PC-9 (cell line): ENCODE results near the gene RAP1GAP2. TPM values are rescaled to one million over a fixed set of nuclear protein-coding genes. Genes with fewer than 3 reads are reported as not detected.
"Not testable (repeated sequence)": the region's sequence is repeated elsewhere in the genome, so short reads cannot be mapped to it uniquely, and the experiment has no call there.

Source experiments
- BruUV-seq: library from RNA; stranded (reverse); fragments of 400-500 nt; replicated peaks from 2 replicates; lab custom pipeline; 2021; lab: Mats Ljungman, UMichigan
- CTCF ChIA-PET: fragments of 300-600 bp; sonication (Branson Sonifier 250); formaldehyde crosslinking; loops from one replicate; lab custom pipeline; 2022; ENCODE audit warnings: antibody characterized with exemption; lab: Charles Lee
- POLR2A ChIA-PET: fragments of 300-600 bp; sonication (Branson Sonifier 250); formaldehyde crosslinking; loops from one replicate; lab custom pipeline; 2022; ENCODE audit warnings: antibody characterized with exemption; ENCODE audit not compliant: unreplicated experiment; lab: Charles Lee
- DNase-seq, 2 experiments: peaks; one replicate each; pipeline versions ENCODE4 v3.0.0 to v3.0.0-alpha.2; 2015 to 2022; ENCODE audit warnings: mixed read lengths in 1 of 2
- H2AFZ ChIP-seq: fragments of 200-600 bp; sonication (generic); 2 replicates; pipeline ENCODE4 v1.8.1; 2017; ENCODE audit warnings: antibody characterized with exemption
- H3F3A ChIP-seq: fragments of 200-600 bp; sonication (generic); 2 replicates; pipeline ENCODE4 v1.8.1; 2017; ENCODE audit warnings: antibody characterized with exemption, mild to moderate bottlenecking, low read depth; ENCODE audit not compliant: insufficient read depth
- H3K27ac ChIP-seq: fragments of 200-600 bp; sonication (generic); 2 replicates; pipeline ENCODE4 v1.6.1; 2016; ENCODE audit warnings: mixed run types
- H3K27me3 ChIP-seq: fragments of 200-600 bp; sonication (generic); 2 replicates; pipeline ENCODE4 v1.6.1; 2016; ENCODE audit warnings: low read depth, mixed run types; ENCODE audit not compliant: insufficient read depth
- H3K36me3 ChIP-seq: fragments of 200-600 bp; sonication (generic); 2 replicates; pipeline ENCODE4 v1.6.1; 2016; ENCODE audit warnings: low read depth, mixed run types
- H3K4me1 ChIP-seq: fragments of 200-600 bp; sonication (generic); replicated peaks from 2 replicates; pipeline ENCODE4 v1.6.1; 2016; ENCODE audit warnings: mixed run types; ENCODE audit not compliant: insufficient read depth
- H3K4me2 ChIP-seq: fragments of 200-600 bp; sonication (generic); 2 replicates; pipeline ENCODE4 v1.6.1; 2017; ENCODE audit warnings: mixed run types
- H3K4me3 ChIP-seq: fragments of 200-600 bp; sonication (generic); 2 replicates; pipeline ENCODE4 v1.6.1; 2016; ENCODE audit warnings: mixed run types
- H3K79me2 ChIP-seq: fragments of 200-600 bp; sonication (generic); 2 replicates; pipeline ENCODE4 v1.6.1; 2017; ENCODE audit warnings: low read depth, mixed run types
- H3K9me2 ChIP-seq: fragments of 200-600 bp; sonication (generic); 2 replicates; pipeline ENCODE4 v1.8.1; 2017; ENCODE audit warnings: mild to moderate bottlenecking; ENCODE audit not compliant: insufficient read depth
- H3K9me3 ChIP-seq: fragments of 200-600 bp; sonication (generic); 2 replicates; pipeline ENCODE4 v1.8.1; 2016; ENCODE audit warnings: low read depth; ENCODE audit not compliant: insufficient read depth
- H4K20me1 ChIP-seq: fragments of 200-600 bp; sonication (generic); 2 replicates; pipeline ENCODE4 v1.8.1; 2017; ENCODE audit not compliant: insufficient read depth
- EZH2 ChIP-seq: fragments of 200-600 bp; sonication (generic); IDR thresholded peaks from 2 replicates; pipeline ENCODE4 v1.8.0; 2017; ENCODE audit warnings: antibody characterized with exemption, low read depth
- intact Hi-C: fragments of 100-400 bp; cut with micrococcal nuclease; formaldehyde crosslinking; loops from one replicate; pipeline ENCODE4 v1.10.0; 2022; ENCODE audit not compliant: unreplicated experiment
- total RNA-seq: library from RNA; stranded (reverse); gene quantifications from 2 replicates; pipeline ENCODE4 v1.2.3, GENCODE V29; 2021
- TF ChIP-seq, protein P1 (sequence below): fragments of 200-600 bp; sonication (generic); conservative IDR thresholded peaks from 2 replicates; pipeline ENCODE4 v1.6.1; 2017; ENCODE audit warnings: mixed run types, antibody characterized with exemption, mild to moderate bottlenecking, moderate library complexity

The RAP1GAP2 gene
- total RNA-seq, 1 experiment from 2014 or later, result 10.1 TPM

DNA sequence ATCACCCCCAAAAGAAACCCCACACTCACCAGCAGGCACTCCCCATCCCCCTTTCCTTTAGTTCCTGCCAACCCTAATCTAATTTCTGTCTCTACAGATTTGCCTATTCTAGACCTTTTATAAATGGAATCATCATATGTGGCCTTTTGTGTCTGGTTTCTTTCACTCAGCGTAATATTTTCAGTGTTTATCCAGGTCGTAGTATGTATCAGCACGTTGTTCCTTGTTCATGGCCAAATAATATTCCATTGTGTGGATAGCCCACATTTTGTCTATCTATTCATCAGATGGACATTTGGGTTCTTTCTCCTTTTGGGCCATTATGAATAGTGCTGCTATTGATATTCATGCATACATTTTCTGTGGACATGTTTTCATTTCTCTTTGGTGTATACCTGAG, 193.6 kb downstream of the RAP1GAP2 start:
- H3K79me2 ChIP-seq, result no peaks in the 10 kb centered on the region
- H3K9me2 ChIP-seq, result no peaks in the 10 kb centered on the region
- H3F3A ChIP-seq, result 0 out of 2 replicates have a peak, but pooled peaks cover 3% of the 10 kb centered on the region
- H2AFZ ChIP-seq, result no peak overlapping the region
- H3K36me3 ChIP-seq, result peaks cover 16% of the 10 kb centered on the region; the same call in 1 of the 2 replicates
- no peak overlapping the region for H3K27ac ChIP-seq
- H3K9me3 ChIP-seq, result 0 out of 2 replicates have a peak, but pooled peaks cover 3% of the 10 kb centered on the region
- intact Hi-C loops, result no loop called here
- ChIA-PET CTCF (interaction anchor here (0.6 kb wide), 1 partner anchor 287 kb away, joined by 13 read pairs; no protein-coding TSS in a partner anchor), POLR2A (no interaction called here)
- no peak for DNase-seq
- no TSS peak for BruUV-seq
- TF ChIP-seq EZH2, result no peak
- TF ChIP-seq, protein P1, sequence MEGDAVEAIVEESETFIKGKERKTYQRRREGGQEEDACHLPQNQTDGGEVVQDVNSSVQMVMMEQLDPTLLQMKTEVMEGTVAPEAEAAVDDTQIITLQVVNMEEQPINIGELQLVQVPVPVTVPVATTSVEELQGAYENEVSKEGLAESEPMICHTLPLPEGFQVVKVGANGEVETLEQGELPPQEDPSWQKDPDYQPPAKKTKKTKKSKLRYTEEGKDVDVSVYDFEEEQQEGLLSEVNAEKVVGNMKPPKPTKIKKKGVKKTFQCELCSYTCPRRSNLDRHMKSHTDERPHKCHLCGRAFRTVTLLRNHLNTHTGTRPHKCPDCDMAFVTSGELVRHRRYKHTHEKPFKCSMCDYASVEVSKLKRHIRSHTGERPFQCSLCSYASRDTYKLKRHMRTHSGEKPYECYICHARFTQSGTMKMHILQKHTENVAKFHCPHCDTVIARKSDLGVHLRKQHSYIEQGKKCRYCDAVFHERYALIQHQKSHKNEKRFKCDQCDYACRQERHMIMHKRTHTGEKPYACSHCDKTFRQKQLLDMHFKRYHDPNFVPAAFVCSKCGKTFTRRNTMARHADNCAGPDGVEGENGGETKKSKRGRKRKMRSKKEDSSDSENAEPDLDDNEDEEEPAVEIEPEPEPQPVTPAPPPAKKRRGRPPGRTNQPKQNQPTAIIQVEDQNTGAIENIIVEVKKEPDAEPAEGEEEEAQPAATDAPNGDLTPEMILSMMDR, result no peak
- H3K4me2 ChIP-seq, result no peak overlapping the region
- H3K4me1 ChIP-seq, result no peaks in the 10 kb centered on the region
- no peaks in the 10 kb centered on the region for H3K27me3 ChIP-seq
- H3K4me3 ChIP-seq, result no peak overlapping the region
- H4K20me1 ChIP-seq, result no peaks in the 10 kb centered on the region

DNA sequence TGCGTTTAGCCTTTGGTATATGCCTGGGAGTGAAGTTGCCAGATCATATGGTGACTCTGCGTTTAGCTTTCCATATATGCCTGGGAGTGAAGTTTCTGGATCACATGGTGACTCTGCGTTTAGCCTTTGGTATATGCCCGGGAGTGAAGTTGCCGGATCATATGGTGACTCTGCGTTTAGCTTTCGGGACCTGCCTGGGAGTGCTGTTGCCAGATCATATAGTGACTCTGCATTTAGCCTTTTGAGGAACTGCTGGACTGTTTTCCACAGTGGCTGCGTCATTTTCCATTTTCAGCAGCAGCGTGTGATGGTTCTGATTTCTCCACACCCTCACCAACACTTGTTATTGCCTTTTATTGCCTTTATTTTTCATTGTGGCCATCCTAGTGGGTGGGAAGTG, 194.2 kb downstream of the RAP1GAP2 start:
- CTCF ChIA-PET, result no interaction called here

DNA sequence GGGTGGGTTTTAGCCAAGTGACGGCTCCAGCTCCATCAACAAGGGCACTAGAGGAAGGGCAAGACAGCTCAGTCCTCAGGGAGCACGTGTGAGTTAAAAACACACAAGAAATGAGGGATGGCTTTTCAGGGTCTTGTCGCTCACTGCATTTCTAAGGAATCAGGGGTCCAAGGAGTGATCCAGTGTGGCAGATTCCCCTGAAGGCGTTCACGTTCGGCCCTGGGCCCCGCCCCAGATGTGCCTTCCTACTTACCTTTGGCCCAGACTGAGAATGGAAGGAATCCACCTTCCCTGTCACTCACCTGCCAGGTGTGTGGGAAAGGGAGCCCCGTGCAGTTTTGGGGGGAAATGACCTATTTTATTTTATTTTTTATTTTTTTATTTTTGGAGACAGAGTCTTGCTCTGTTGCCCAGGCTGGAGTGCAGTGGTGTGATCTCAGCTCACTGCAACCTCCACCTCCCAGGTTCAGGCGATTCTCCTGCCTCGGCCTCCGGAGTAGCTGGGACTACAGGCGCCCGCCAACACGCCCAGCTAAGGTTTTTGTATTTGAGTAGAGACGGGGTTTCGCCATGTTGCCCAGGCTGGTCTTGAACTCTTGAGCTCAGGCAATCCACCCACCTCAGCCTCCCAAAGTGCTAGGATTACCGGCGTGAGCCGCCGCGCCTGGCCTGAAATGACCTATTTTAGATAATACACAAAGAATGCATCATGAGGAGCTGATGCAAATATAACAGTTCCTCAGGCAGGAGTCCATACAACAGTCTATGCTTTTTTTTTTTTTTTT, 195.3 kb downstream of the RAP1GAP2 start:
- not testable (repeated sequence) for BruUV-seq

More for the DNA sequence above, 194.2 kb downstream of the RAP1GAP2 start:
- no peaks in the 10 kb centered on the region for H3K79me2 ChIP-seq
- 0 out of 2 replicates have a peak, but pooled peaks cover 3% of the 10 kb centered on the region for H3F3A ChIP-seq
- no peak overlapping the region for H3K4me2 ChIP-seq
- H2AFZ ChIP-seq, result no peak overlapping the region
- no peak for DNase-seq
- H3K27ac ChIP-seq, result no peak overlapping the region
- no peaks in the 10 kb centered on the region for H3K9me2 ChIP-seq
- H3K36me3 ChIP-seq, result peaks cover 16% of the 10 kb centered on the region; the same call in 1 of the 2 replicates
- TF ChIP-seq EZH2, result no peak
- TF ChIP-seq, protein P1, result no peak
- POLR2A ChIA-PET, result no interaction called here
- intact Hi-C loops, result no loop called here
- H3K27me3 ChIP-seq, result no peaks in the 10 kb centered on the region
- no peaks in the 10 kb centered on the region for H3K4me1 ChIP-seq
- no peaks in the 10 kb centered on the region for H4K20me1 ChIP-seq
- H3K4me3 ChIP-seq, result no peak overlapping the region
- BruUV-seq, result no TSS peak
- H3K9me3 ChIP-seq, result 0 out of 2 replicates have a peak, but pooled peaks cover 3% of the 10 kb centered on the region

More for the DNA sequence above, 195.3 kb downstream of the RAP1GAP2 start:
- POLR2A ChIA-PET, H4K20me1 ChIP-seq, H3K4me1 ChIP-seq, H3K9me2 ChIP-seq, H3K27ac ChIP-seq, DNase-seq, H3K4me3 ChIP-seq, H3K27me3 ChIP-seq, H3F3A ChIP-seq, intact Hi-C loops, H3K79me2 ChIP-seq, H3K4me2 ChIP-seq, H3K9me3 ChIP-seq, H2AFZ ChIP-seq, CTCF ChIA-PET: not testable (repeated sequence)
- peaks cover 15% of the 10 kb centered on the region; the same call in 1 of the 2 replicates for H3K36me3 ChIP-seq
